Activated gamma-delta T cell treated with anti-CD3 and anti-CD28 coated beads, Interleukin-2, amount 50 U/mL, for 16 hours (primary cell): ENCODE data around the gene COG5.

Experiments
- DNase-seq: peaks from one replicate; pipeline ENCODE4 v3.0.0-alpha.2; 2020; ENCODE audit warnings: low read depth

COG5 gene

GRCh38 chr7:107180378-107180777 is 383.3 kb downstream of the COG5 start:
- DNase-seq = peak; percentile 67

DNA sequence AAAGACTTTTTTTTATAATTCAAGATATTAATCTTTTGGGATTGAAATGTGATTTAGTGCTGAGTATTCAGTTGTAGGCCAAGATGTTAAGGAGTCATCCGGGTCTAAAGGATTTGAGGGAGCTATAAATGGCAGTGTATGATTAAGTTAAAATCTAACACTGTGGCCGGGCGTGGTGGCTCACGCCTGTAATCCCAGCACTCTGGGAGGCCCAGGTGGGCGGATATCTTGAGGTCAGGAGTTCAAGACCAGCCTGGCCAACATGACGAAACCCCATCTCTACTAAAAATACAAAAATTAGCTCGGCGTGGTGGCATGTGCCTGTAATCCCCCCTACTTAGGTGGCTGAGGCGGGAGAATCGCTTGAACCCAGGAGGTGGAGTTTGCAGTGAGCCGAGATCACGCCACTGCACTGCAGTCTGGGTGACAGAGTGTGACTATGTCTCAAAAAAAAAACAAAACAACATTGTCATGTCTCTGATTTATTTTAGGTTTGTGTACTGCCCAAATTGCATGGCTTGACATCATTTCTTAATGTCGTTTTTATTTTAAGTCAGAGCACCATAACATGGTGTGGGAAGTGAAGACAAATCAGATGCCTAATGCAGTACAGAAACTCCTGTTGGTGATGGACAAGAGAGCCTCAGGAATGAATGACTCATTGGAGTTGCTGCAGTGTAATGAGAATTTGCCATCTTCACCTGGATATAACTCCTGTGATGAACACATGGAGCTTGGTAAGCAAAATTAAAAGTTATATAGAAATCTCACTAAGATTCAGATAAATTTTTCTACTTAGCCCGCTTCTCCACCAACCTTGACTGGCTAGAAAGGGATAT is 384.2 kb downstream of the COG5 start:
- DNase-seq = no peak

- no peak for DNase-seq
Measured at GRCh38 chr7:107173691-107174406, 389.9 kb downstream of the COG5 start.

- DNase-seq = no peak
Measured at GRCh38 chr7:107173191-107173590, 390.5 kb downstream of the COG5 start.

DNA sequence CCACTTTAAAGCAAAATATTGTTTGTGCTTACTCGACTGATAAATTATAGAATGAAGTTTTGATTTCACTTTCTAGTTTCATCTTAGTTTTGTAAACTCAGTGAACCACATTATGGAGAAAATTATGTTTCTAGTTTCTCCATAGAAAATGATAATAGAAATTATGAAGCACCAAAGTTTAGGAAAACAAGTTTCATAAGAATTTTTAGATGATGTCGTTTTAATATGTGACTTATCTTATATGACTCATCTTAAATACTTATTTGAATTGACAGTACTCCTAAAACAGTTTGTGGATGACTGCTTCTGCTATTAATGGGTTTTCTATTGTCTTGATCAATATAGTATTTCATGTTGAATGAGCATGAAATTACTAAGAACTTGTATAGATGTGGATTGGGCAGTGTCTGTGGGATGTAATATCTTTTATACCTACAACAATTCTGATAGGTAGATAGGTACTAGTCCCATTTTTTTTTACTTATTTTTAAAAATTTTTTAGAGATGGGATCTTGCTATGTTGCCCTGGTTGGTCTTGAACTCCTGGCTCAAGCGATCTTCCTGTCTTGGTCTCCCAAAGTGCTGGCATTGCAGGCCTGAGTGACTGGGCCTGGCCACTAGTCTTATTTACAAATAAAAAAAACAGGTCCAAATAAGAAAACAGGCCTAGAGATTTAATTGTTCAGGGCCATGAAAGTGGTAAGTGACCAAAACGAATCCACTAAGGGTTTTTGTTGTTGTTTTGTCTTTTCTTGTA is 391.3 kb downstream of the COG5 start:
- no peak for DNase-seq

GRCh38 chr7:107171496-107171895 is 392.2 kb downstream of the COG5 start:
- no peak for DNase-seq

DNA sequence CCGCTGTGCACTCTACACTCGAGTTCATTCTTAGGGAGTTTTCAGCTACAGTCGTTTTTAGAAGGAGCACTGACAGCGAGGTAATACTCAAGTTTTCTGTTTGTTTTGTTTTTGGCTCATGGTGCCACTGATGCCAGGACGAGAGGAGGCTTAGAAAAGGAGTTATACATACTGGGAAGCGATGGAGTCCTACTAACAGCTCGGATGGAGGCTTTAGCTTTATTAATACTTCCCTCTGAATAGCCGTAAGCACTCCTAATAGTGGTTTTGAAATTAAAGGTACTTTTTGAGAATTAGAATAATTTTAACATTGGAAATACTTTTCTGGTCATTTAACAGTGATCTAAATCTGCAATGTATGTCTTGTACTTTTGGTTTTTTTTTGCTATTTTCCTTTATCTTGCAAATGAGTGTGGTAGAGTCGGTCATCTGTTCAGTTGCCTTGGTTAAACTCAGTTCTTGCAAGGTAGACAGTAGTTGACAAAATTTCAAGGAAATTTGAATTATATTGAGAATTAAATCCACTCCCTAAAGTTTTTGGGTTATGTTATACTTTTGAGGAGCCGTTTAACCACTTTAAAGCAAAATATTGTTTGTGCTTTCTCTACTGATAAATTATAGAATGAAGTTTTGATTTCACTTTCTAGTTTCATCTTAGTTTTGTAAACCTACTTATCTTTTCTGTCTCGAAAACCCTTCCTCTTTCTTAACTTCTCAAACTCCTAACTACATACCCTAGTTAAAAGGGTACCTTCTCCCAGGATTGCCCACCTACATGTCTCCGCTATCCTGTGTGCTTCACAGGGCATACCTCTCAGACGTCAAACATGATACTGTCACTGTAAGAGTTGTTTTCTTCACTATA is 393.4 kb downstream of the COG5 start:
- no peak for DNase-seq

GRCh38 chr7:107169120-107170050 is 394.3 kb downstream of the COG5 start:
- peak; percentile 79 for DNase-seq

GRCh38 chr7:107168233-107169119 is 395.2 kb downstream of the COG5 start, which contains the start of gene HBP1:
HBP1 (plus strand) TSS chr7:107169003; CDS start chr7:107179894, 10,891 bp downstream.
- peak; percentile 96 for DNase-seq

DNA sequence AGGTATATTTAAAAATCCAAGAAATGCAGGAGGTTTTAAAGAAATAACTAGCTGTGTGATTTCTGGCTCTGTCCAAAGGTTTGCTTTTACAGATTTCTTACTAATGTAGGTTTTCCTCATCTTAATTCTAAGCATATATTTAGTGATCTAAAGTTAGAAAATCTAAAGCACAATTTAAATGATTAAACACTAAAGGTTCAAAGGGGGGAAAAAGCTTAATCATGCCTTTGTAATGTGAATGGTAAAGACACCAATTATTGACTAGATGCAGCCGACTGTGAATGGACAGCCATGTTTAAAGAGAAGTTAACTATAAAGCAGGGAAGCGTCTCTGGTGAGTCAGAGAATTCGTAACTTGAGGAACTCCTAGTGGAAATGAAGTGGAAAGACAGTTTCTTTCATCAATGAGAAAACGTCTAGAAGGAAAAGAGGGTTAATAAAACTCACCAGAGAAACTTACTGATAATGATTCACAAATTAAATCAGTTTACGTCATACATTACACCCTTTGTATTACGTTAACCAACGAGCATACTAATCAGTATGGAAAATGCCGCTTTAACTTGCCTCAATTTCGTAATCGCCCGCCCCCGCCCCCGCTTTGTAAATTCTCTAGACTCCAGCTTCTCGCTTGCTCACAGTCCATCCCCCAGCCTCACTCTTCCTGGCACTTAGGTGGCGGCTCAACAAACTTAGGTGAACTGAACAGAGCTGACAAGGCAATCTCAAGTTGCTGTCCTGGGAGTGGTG is 396.1 kb downstream of the COG5 start:
- peak; percentile 51 for DNase-seq

- no peak for DNase-seq
Measured at GRCh38 chr7:107166736-107167426, 396.8 kb downstream of the COG5 start.

- DNase-seq = no peak
Measured at GRCh38 chr7:107165341-107165740, 398.4 kb downstream of the COG5 start.

- DNase-seq = no peak
Measured at GRCh38 chr7:107164092-107164491, 399.6 kb downstream of the COG5 start.

- DNase-seq = no peak
Measured at GRCh38 chr7:107162475-107162874, 401.2 kb downstream of the COG5 start.

DNA sequence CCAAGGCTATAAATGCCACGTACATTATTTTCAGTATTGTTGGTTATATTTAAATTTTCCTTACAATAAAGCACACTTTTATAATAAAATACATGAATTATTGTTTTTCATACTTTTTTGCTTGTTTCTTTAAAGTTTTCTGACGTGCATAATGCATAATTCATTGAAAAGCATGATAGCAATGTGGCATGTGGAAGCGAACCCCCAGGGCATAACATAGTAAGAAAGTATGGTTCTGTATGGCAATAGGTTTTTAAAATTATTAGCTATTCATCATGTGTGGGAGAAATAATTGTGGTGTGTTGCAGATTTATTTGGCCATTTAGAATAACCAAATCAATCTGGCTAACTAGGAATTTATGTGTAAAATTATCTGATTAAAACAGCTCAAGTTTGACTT is 402.3 kb downstream of the COG5 start:
- no peak for DNase-seq

DNA sequence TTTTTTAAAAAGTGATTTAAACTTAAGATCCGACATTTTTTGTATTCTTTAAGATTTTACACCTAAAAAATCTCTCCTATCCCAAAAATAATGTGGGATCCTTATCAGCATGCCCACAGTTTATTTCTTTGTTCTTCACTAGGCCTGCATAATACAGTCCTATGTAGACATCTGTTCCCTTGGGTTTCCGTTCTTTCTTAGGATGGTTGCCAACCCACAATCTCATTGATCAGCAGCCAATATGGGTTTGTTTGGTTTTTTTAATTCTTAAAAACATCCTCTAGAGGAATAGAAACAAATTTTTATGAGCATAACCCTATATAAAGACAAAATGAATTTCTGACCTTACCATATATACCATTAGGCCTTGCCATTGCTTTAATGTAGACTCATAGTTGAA is 403.3 kb downstream of the COG5 start:
- no peak for DNase-seq

DNA sequence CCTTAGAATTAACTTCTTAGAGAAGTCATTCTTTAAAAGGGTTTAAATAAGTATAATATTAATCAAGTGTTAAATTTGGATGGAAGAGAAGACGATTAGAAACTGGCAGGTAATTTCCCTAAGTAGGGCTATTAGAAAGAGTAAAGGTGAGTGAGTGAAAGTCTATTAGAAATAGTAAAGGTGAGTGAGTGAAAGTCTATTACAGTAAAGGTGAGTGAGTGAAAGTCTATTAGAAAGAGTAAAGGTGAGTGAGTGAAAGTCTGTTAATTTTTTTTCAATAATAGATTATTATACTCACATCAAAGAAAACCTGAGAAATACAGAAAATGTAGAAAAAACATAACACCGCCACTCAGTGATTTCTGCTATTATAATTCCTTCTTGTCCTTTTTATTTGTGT is 405.7 kb downstream of the COG5 start:
- no peak for DNase-seq

DNA sequence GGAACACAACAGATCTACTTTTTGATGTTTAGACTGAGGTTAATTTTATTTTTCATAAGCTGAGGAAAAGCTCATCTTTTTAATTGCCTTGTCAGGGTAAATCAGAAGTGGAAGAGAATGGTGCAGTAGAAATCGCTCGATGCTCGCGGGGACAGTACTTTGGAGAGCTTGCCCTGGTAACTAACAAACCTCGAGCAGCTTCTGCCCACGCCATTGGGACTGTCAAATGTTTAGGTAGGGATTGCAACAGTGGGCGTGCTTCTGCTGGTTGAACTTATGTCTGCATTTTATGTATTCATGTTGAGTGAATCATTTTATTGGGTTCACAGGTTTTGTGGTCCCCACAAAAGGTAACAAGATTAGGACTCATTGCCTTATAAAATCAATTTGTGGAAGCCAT is 406.6 kb downstream of the COG5 start:
- no peak for DNase-seq
